Heart right ventricle (tissue), 16 donors: Measurements from ENCODE around the gene EHBP1. TPM values are rescaled to one million over a fixed set of nuclear protein-coding genes. Genes with fewer than 3 reads are reported as not detected.

Experiments used
- ATAC-seq, 8 donors: fragments of 200-7000 bp; cut with Tn5 transposase; one replicate each; pipeline ENCODE4 v1.9.1; 2020; ENCODE audit warnings: mild to moderate bottlenecking in 8 of 8, moderate library complexity in 8 of 8, moderate number of reproducible peaks in 1 of 8
- DNase-seq, 2 donors: peaks; one replicate each; pipeline ENCODE4 v3.0.0-alpha.2; 2020
- H3K27ac ChIP-seq, 10 donors: fragments of 200-600 bp; sonication (generic) in 2 of 10; one replicate each; pipeline versions ENCODE4 v1.5.0 to v1.8.0; 2020 to 2022; ENCODE audit warnings: mild to moderate bottlenecking in 3 of 10
- H3K27me3 ChIP-seq, 7 donors: fragments of 200-600 bp; one replicate each; pipeline ENCODE4 v1.8.0; 2021 to 2022; ENCODE audit warnings: mild to moderate bottlenecking in 2 of 7
- H3K36me3 ChIP-seq, 9 donors: fragments of 200-600 bp; sonication (generic) in 1 of 9; one replicate each; pipeline versions ENCODE4 v1.5.0 to v1.8.0; 2020 to 2022; ENCODE audit warnings: mild to moderate bottlenecking in 2 of 9
- H3K4me1 ChIP-seq, 9 donors: fragments of 200-600 bp; sonication (generic) in 1 of 9; one replicate each; pipeline versions ENCODE4 v1.5.0 to v1.8.0; 2020 to 2022; ENCODE audit warnings: mild to moderate bottlenecking in 4 of 9
- H3K4me3 ChIP-seq, 10 donors: fragments of 200-600 bp; sonication (generic) in 2 of 10; one replicate each; pipeline versions ENCODE4 v1.5.0 to v1.8.0; 2020 to 2022; ENCODE audit warnings: mild to moderate bottlenecking in 7 of 10, moderate library complexity in 2 of 10
- H3K9me3 ChIP-seq, 11 donors: fragments of 200-600 bp in 10 of 11; sonication (generic) in 2 of 11; one replicate each; pipeline versions ENCODE4 v1.5.0 to v1.8.0; 2013 to 2022; ENCODE audit warnings: mild to moderate bottlenecking in 2 of 11, control low read depth in 1 of 11, moderate library complexity in 1 of 11
- WGBS, 2 donors: extraction: QIAGEN DNeasy Blood & Tissue Kit; methylation state at CpG; one replicate each; pipeline ENCODE4 v1.1.7; 2013; ENCODE audit warnings: inconsistent platforms in 1 of 2; 5-methylcytosine and 5-hydroxymethylcytosine counted together
- intact Hi-C, 10 donors: fragments of 100-400 bp; cut with DNase I; formaldehyde crosslinking; loops; one replicate each; pipeline versions ENCODE4 v1.11.1 to v1.14.2; 2022
- polyA plus RNA-seq, 2 donors: library from polyadenylated mRNA; stranded (reverse); fragments of 200-250 nt; gene quantifications; one replicate each; pipeline ENCODE4 v1.2.3, GENCODE V29; 2013
- total RNA-seq, 10 donors: library from RNA; stranded (reverse); fragmentation: NEBNext Ultra II Directional in 3 of 10; extraction: Animal tissue kit (Norgen Biotek cat#: 25700) in 3 of 10; gene quantifications; one replicate each; pipeline versions ENCODE4 v1.2.1 to v1.2.4, GENCODE V29; 2021 to 2023
- TF ChIP-seq, protein P1 (sequence below), 9 donors: fragments of 200-600 bp; sonication (generic) in 2 of 9; IDR thresholded peaks; one replicate each; pipeline versions ENCODE4 v1.5.0 to v1.8.0; 2021 to 2022; ENCODE audit warnings: antibody characterized with exemption in 9 of 9, mild to moderate bottlenecking in 5 of 9, moderate library complexity in 1 of 9
- donor health status: Arrhythmogenic right ventricular cardiomyopathy.
- donor health status: ischemic (EF 13 %, LVEDD 7.1; RV severe dilation, severe dysfunction).
- donor health status: healthy with polysubstance abuse.
- donor health status: DM: no; HTN: yes; CAD: no.
- donor health status: DM: no; HTN: no; CAD: no.
- donor health status: ischemic (EF 25% LVEDD 6.9; RV normal size, moderate dysfunction).
- donor health status: ischemic (EF 25% LVEDD 5.7; RV mildly dilated, moderate dysfunction).
- donor health status: healthy.
- donor health status: DM: yes; HTN: yes; CAD: no.
- donor health status: Ischemic cardiomyopathy.
- donor health status: ischemic (EF 35%, LVEDD 5.7; RV mildly dilated, moderate dysfunction).
- donor health status: nonischemic (EF 11% LVEDD 7.7; RV severe dilation, severe dysfunction).
- donor health status: DM: yes; HTN: yes; CAD: no.
- donor health status: PGD.
- donor health status: ischemic (EF 29% LVEDD 5.4; RV normal size, mild dysfunction).
- donor health status: nonischemic (EF 23%, LVEDD 6.1; RV moderate dilation, normal function).

The EHBP1 gene
- total and polyA plus RNA-seq, 12 donors: 7.8 to 26.1 (median 20.1) TPM

DNA sequence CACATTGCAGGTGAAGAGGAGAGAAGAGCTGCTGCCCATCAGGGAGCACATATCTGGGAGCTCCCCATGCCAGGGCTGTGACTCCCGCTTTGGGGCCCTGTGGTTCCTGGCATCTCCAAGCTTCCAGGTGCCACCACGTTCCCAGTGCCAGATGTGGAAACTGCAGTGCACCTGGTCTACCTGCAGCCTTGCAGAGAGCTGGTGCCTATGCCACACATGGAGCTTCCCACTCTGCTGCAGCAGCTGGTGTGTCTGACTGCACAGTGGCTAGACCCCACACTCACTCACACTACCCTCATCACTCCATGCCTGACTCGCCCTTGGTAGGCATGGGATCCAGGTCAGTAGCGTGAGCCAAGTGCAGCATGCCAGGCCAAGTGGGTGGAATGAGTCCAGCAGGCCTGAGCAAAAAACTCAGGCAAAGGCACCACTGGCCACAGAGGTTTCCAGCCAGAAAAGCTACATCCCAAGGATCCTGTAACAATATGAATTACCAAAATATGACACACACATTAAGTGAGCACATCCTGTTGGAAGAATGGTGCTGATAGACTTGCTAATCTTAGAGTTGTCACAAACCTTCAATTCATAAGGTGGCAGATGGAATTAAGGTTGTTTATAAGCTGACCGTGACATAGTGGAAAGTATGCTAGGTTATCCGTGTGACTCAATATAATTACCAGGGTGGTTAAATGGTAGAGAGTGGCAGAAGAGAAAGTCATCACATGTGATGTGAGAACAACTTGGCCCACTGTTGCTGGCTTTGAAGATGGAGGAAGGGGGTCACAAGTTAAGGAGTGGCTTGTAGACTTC is 150.9 kb downstream of the EHBP1 start:
- no peaks in the 10 kb centered on the region for H3K27me3 ChIP-seq
- WGBS, 2 donors: 75 to 86% methylated on average over 6 of the region's 6 CpGs
- ATAC-seq: peak in 7 of 8 donors; percentile 33 to 83 (median 68)
- peak in 1 of 2 donors; percentile 29 for DNase-seq
- peaks cover 0 to 13% (median 0%) of the 10 kb centered on the region in 11 donors for H3K9me3 ChIP-seq
- H3K4me3 ChIP-seq: no peak overlapping the region
- no peak overlapping the region for H3K27ac ChIP-seq
- TF ChIP-seq, protein P1, sequence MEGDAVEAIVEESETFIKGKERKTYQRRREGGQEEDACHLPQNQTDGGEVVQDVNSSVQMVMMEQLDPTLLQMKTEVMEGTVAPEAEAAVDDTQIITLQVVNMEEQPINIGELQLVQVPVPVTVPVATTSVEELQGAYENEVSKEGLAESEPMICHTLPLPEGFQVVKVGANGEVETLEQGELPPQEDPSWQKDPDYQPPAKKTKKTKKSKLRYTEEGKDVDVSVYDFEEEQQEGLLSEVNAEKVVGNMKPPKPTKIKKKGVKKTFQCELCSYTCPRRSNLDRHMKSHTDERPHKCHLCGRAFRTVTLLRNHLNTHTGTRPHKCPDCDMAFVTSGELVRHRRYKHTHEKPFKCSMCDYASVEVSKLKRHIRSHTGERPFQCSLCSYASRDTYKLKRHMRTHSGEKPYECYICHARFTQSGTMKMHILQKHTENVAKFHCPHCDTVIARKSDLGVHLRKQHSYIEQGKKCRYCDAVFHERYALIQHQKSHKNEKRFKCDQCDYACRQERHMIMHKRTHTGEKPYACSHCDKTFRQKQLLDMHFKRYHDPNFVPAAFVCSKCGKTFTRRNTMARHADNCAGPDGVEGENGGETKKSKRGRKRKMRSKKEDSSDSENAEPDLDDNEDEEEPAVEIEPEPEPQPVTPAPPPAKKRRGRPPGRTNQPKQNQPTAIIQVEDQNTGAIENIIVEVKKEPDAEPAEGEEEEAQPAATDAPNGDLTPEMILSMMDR (IDR thresholded peaks at IDR 0.05): no peak
- no peaks in the 10 kb centered on the region for H3K4me1 ChIP-seq
- H3K36me3 ChIP-seq: peaks cover 0 to 45% (median 4%) of the 10 kb centered on the region in 9 donors
- intact Hi-C loops: no loop called here

DNA sequence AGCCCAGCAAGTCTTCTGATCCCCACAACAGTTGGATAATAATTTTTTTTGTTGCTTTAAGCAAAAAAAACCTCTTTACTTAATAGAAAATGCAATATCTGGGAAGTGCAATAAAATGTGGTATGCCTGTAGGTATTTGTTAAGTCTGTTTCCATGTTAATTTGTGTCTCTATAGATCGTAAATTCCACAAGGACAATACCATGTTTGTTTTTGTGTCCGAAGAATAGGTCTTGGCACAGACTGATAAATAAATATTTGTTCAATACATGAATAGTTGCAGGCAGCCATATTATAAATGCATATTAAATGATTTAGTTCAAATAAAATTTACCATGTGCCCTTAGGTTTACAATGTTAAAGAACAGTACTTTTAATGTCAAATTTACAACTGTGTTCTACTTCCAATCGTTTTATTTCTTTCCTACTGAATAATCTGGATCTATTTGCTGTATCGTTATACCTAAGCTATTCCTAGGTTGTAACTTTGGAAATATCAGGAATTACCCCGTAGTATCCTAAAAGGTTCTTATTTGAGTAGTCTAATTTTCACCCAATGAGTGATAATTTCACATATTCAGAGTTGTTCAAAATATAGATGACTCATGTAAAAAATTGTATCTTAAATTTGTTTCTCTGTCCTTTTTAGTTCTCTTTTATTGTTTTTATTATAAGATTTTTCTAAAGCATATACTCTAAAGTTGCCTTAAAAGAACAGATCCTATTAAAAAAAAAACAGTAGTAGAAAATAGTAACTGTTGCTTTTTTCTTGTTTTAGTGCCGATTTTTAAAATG is 151.8 kb downstream of the EHBP1 start:
- WGBS, 2 donors: 90 to 95% methylated on average over 6 of the region's 6 CpGs
- no peak for DNase-seq
- intact Hi-C loops: no loop called here
- Histone ChIP-seq H3K4me1 (no peaks in the 10 kb centered on the region), H3K36me3 (peaks cover 0 to 45% (median 4%) of the 10 kb centered on the region in 9 donors), H3K4me3 (no peak overlapping the region), H3K27ac (no peak overlapping the region), H3K9me3 (peaks cover 0 to 13% (median 0%) of the 10 kb centered on the region in 11 donors), H3K27me3 (no peaks in the 10 kb centered on the region)
- TF ChIP-seq, protein P1 (IDR thresholded peaks at IDR 0.05): no peak
- ATAC-seq: no peak

DNA sequence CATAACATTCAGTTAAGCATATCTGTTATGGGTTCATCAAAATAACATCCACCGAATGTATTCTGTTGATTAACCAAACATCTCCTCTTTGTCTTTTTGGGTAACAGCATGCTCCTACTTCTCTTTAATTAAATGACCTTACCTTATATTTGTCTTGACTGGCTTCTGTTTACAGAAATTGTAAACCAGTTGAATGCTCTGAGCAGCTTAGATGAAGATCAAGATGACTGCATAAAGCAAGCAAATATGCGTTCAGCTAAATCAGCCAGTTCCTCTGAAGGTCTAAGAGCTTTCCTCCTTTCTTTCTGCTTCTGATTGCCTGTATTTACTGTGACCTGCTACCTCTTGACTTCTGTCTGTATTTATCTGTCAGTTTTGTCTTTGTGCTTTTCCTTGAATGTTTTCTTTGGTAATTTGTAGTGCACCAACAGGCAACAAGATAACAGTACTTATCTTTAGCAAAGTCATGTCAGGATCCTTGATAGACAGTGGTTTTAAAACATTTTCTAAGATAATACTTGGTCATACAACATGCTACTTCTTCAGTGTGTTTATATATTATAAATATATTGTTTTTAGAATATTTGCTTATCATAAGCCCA is 152.8 kb downstream of the EHBP1 start:
- intact Hi-C loops: no loop called here
- H3K9me3 ChIP-seq: peaks cover 0 to 9% (median 0%) of the 10 kb centered on the region in 11 donors
- TF ChIP-seq, protein P1 (IDR thresholded peaks at IDR 0.05): no peak
- no peaks in the 10 kb centered on the region for H3K27me3 ChIP-seq
- H3K4me3 ChIP-seq: no peak overlapping the region
- peaks cover 0 to 37% (median 4%) of the 10 kb centered on the region in 9 donors for H3K36me3 ChIP-seq
- 82 to 94% methylated on average over 2 of the region's 2 CpGs for WGBS, 2 donors
- H3K27ac ChIP-seq: no peak overlapping the region
- ATAC-seq (no peak), DNase-seq (no peak)
- no peaks in the 10 kb centered on the region for H3K4me1 ChIP-seq

DNA sequence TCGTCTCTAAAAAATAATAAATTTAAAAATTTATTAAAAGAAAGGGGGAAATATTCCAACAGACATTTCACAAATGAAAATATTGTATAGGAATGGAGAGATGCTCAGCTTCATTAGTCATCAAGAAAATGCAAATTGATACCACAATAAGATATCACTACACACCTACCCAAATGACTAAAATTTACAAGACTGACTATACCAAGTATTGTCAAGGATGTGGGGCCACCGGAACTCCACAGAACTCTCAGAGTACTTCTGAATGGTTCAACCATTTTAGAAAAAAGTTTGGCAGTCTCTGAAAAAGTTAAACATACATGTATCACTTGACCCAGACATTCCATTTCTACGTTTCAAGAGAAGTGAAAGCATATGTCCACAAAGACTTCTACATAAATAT is 163.4 kb downstream of the EHBP1 start:
- TF ChIP-seq, protein P1 (IDR thresholded peaks at IDR 0.05): no peak

More for the DNA sequence above, 163.4 kb downstream of the EHBP1 start:
- DNase-seq (no peak), ATAC-seq (no peak)
- Histone ChIP-seq H3K27ac (no peak overlapping the region), H3K36me3 (peaks cover 0 to 69% (median 25%) of the 10 kb centered on the region in 9 donors), H3K27me3 (no peaks in the 10 kb centered on the region), H3K9me3 (peaks cover 0 to 17% (median 7%) of the 10 kb centered on the region in 11 donors), H3K4me1 (no peaks in the 10 kb centered on the region), H3K4me3 (no peak overlapping the region)
- WGBS, 2 donors: 95 to 97% methylated on average over 3 of the region's 3 CpGs
- intact Hi-C loops: no loop called here
